Lung (tissue), 12 donors: ENCODE results near the gene HECTD2. TPM values are rescaled to one million over a fixed set of nuclear protein-coding genes. Genes with fewer than 3 reads are reported as not detected.

ENCODE experiments used
- ATAC-seq: fragments of 200-7000 bp; cut with Tn5 transposase; one replicate; pipeline ENCODE4 v1.9.1; 2020; ENCODE audit warnings: moderate number of reproducible peaks; ENCODE audit not compliant: insufficient read depth, low FRiP score
- DNase-seq, 3 donors: peaks; one replicate each; pipeline ENCODE4 v3.0.0-alpha.2; 2013 to 2017
- H3K27ac ChIP-seq, 2 donors: one replicate each; pipeline ENCODE4 v1.5.1; 2013; ENCODE audit warnings: mild to moderate bottlenecking in 2 of 2, moderate library complexity in 2 of 2, control low read depth in 1 of 2, inconsistent platforms in 1 of 2, low read depth in 1 of 2, low read length in 1 of 2
- H3K27me3 ChIP-seq, 3 donors: one replicate each; pipeline ENCODE4 v1.5.1; 2013; ENCODE audit warnings: low read length in 2 of 3; ENCODE audit not compliant: control insufficient read depth in 3 of 3, insufficient read depth in 3 of 3
- H3K36me3 ChIP-seq, 4 donors: one replicate each; pipeline ENCODE4 v1.5.1; 2013; ENCODE audit warnings: low read length in 4 of 4, mild to moderate bottlenecking in 1 of 4, moderate library complexity in 1 of 4; ENCODE audit not compliant: control insufficient read depth in 4 of 4, insufficient read depth in 4 of 4
- H3K4me1 ChIP-seq, 5 donors: one replicate each; pipeline ENCODE4 v1.5.1; 2013; ENCODE audit warnings: low read length in 5 of 5, mild to moderate bottlenecking in 2 of 5, moderate library complexity in 1 of 5; ENCODE audit not compliant: control insufficient read depth in 5 of 5, insufficient read depth in 5 of 5
- H3K4me3 ChIP-seq: one replicate; pipeline ENCODE4 v1.5.1; 2013; ENCODE audit warnings: mild to moderate bottlenecking, control low read depth, moderate library complexity
- H3K9ac ChIP-seq, 2 donors: one replicate each; pipeline ENCODE4 v1.5.1; 2013; ENCODE audit warnings: low read length in 2 of 2, control low read depth in 1 of 2; ENCODE audit not compliant: insufficient read depth in 1 of 2
- H3K9me3 ChIP-seq, 4 donors: one replicate each; pipeline ENCODE4 v1.5.1; 2013; ENCODE audit warnings: low read length in 3 of 4, mild to moderate bottlenecking in 1 of 4, moderate library complexity in 1 of 4; ENCODE audit not compliant: control insufficient read depth in 4 of 4, insufficient read depth in 3 of 4
- WGBS, 2 donors: extraction: QIAGEN DNeasy Blood & Tissue Kit; methylation state at CpG; one replicate each; pipeline ENCODE4 v1.1.7; 2013; 5-methylcytosine and 5-hydroxymethylcytosine counted together
- polyA plus RNA-seq, 2 donors: library from polyadenylated mRNA; stranded (reverse); fragments of 200-250 nt; gene quantifications; one replicate each; pipeline ENCODE4 v1.2.1, GENCODE V29; 2013
- total RNA-seq, 2 donors: library from RNA; depleted of rRNA in 1 of 2; stranded (reverse); fragments of >200 nt in 1 of 2; gene quantifications; one replicate each; pipeline ENCODE4 v1.2.1, GENCODE V29; 2014 to 2021
- TF ChIP-seq, protein P1 (sequence below): IDR thresholded peaks from 2 replicates; pipeline ENCODE4 v1.5.1; 2012; ENCODE audit warnings: mild to moderate bottlenecking; ENCODE audit errors: control extremely low read depth, extremely low read depth
- donor health status: control.
- donor health status: control.
- donor health status: Bipolar disorder and iron deficiency.
- donor health status: healthy.
- donor health status: DM: yes; HTN: yes; CAD: no.

Gene HECTD2
- total and polyA plus RNA-seq, 4 donors: 3.1 to 50.8 (median 7.2) TPM

GRCh38 chr10:91464500-91464899 lies 54.4 kb downstream of the HECTD2 start:
- 98 to 100% methylated on average over 2 of the region's 2 CpGs for WGBS, 2 donors
- H3K9ac ChIP-seq: no peak overlapping the region
- DNase-seq (no peak), ATAC-seq (no peak)
- H3K4me3 ChIP-seq: no peak overlapping the region
- no peaks in the 10 kb centered on the region for H3K27me3 ChIP-seq
- H3K9me3 ChIP-seq: peaks cover 0 to 10% (median 8%) of the 10 kb centered on the region in 4 donors
- no peak overlapping the region for H3K27ac ChIP-seq
- TF ChIP-seq, protein P1, sequence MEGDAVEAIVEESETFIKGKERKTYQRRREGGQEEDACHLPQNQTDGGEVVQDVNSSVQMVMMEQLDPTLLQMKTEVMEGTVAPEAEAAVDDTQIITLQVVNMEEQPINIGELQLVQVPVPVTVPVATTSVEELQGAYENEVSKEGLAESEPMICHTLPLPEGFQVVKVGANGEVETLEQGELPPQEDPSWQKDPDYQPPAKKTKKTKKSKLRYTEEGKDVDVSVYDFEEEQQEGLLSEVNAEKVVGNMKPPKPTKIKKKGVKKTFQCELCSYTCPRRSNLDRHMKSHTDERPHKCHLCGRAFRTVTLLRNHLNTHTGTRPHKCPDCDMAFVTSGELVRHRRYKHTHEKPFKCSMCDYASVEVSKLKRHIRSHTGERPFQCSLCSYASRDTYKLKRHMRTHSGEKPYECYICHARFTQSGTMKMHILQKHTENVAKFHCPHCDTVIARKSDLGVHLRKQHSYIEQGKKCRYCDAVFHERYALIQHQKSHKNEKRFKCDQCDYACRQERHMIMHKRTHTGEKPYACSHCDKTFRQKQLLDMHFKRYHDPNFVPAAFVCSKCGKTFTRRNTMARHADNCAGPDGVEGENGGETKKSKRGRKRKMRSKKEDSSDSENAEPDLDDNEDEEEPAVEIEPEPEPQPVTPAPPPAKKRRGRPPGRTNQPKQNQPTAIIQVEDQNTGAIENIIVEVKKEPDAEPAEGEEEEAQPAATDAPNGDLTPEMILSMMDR: no peak
- H3K36me3 ChIP-seq: peaks cover 8 to 68% (median 35%) of the 10 kb centered on the region in 4 donors
- H3K4me1 ChIP-seq: peaks cover 0 to 9% (median 0%) of the 10 kb centered on the region in 5 donors

GRCh38 chr10:91465261-91465660 lies 55.1 kb downstream of the HECTD2 start:
- H3K9me3 ChIP-seq: peaks cover 0 to 12% (median 8%) of the 10 kb centered on the region in 4 donors
- peaks cover 0 to 3% (median 0%) of the 10 kb centered on the region in 5 donors for H3K4me1 ChIP-seq
- 98 to 100% methylated on average over 1 of the region's 1 CpG for WGBS, 2 donors
- no peak overlapping the region for H3K9ac ChIP-seq
- H3K27me3 ChIP-seq: no peaks in the 10 kb centered on the region
- H3K36me3 ChIP-seq: peaks cover 8 to 68% (median 35%) of the 10 kb centered on the region in 4 donors
- no peak for DNase-seq
- TF ChIP-seq, protein P1: no peak
- ATAC-seq: no peak
- H3K27ac ChIP-seq: no peak overlapping the region
- H3K4me3 ChIP-seq: no peak overlapping the region

GRCh38 chr10:91467114-91467513 lies 57.0 kb downstream of the HECTD2 start:
- ATAC-seq: no peak

More at GRCh38 chr10:91467114-91467513, 57.0 kb downstream of the HECTD2 start:
- 92 to 100% methylated on average over 4 of the region's 4 CpGs for WGBS, 2 donors
- Histone ChIP-seq H3K4me3 (no peak overlapping the region), H3K27ac (no peak overlapping the region), H3K4me1 (no peaks in the 10 kb centered on the region), H3K27me3 (no peaks in the 10 kb centered on the region), H3K36me3 (peaks cover 8 to 65% (median 38%) of the 10 kb centered on the region in 4 donors), H3K9ac (no peak overlapping the region), H3K9me3 (peaks cover 0 to 12% (median 8%) of the 10 kb centered on the region in 4 donors)
- no peak for DNase-seq
- TF ChIP-seq, protein P1: no peak
